Heart right ventricle (tissue), 16 donors: ENCODE results near the gene VPS13D. TPM values are rescaled to one million over a fixed set of nuclear protein-coding genes. Genes with fewer than 3 reads are reported as not detected.
A peak's percentile ranks its signal among the peaks of the same experiment; 100 is the strongest.
"Not testable (repeated sequence)": the region's sequence is repeated elsewhere in the genome, so short reads cannot be mapped to it uniquely, and the experiment has no call there.

Experiments used
- ATAC-seq, 8 donors: fragments of 200-7000 bp; cut with Tn5 transposase; one replicate each; pipeline ENCODE4 v1.9.1; 2020; ENCODE audit warnings: mild to moderate bottlenecking in 8 of 8, moderate library complexity in 8 of 8, moderate number of reproducible peaks in 1 of 8
- DNase-seq, 2 donors: peaks; one replicate each; pipeline ENCODE4 v3.0.0-alpha.2; 2020
- H3K27ac ChIP-seq, 10 donors: fragments of 200-600 bp; sonication (generic) in 2 of 10; one replicate each; pipeline versions ENCODE4 v1.5.0 to v1.8.0; 2020 to 2022; ENCODE audit warnings: mild to moderate bottlenecking in 3 of 10
- H3K27me3 ChIP-seq, 7 donors: fragments of 200-600 bp; one replicate each; pipeline ENCODE4 v1.8.0; 2021 to 2022; ENCODE audit warnings: mild to moderate bottlenecking in 2 of 7
- H3K36me3 ChIP-seq, 9 donors: fragments of 200-600 bp; sonication (generic) in 1 of 9; one replicate each; pipeline versions ENCODE4 v1.5.0 to v1.8.0; 2020 to 2022; ENCODE audit warnings: mild to moderate bottlenecking in 2 of 9
- H3K4me1 ChIP-seq, 9 donors: fragments of 200-600 bp; sonication (generic) in 1 of 9; one replicate each; pipeline versions ENCODE4 v1.5.0 to v1.8.0; 2020 to 2022; ENCODE audit warnings: mild to moderate bottlenecking in 4 of 9
- H3K4me3 ChIP-seq, 10 donors: fragments of 200-600 bp; sonication (generic) in 2 of 10; one replicate each; pipeline versions ENCODE4 v1.5.0 to v1.8.0; 2020 to 2022; ENCODE audit warnings: mild to moderate bottlenecking in 7 of 10, moderate library complexity in 2 of 10
- H3K9me3 ChIP-seq, 11 donors: fragments of 200-600 bp in 10 of 11; sonication (generic) in 2 of 11; one replicate each; pipeline versions ENCODE4 v1.5.0 to v1.8.0; 2013 to 2022; ENCODE audit warnings: mild to moderate bottlenecking in 2 of 11, control low read depth in 1 of 11, moderate library complexity in 1 of 11
- WGBS, 2 donors: extraction: QIAGEN DNeasy Blood & Tissue Kit; methylation state at CpG; one replicate each; pipeline ENCODE4 v1.1.7; 2013; ENCODE audit warnings: inconsistent platforms in 1 of 2; 5-methylcytosine and 5-hydroxymethylcytosine counted together
- intact Hi-C, 10 donors: fragments of 100-400 bp; cut with DNase I; formaldehyde crosslinking; loops; one replicate each; pipeline versions ENCODE4 v1.11.1 to v1.14.2; 2022
- polyA plus RNA-seq, 2 donors: library from polyadenylated mRNA; stranded (reverse); fragments of 200-250 nt; gene quantifications; one replicate each; pipeline ENCODE4 v1.2.3, GENCODE V29; 2013
- total RNA-seq, 10 donors: library from RNA; stranded (reverse); fragmentation: NEBNext Ultra II Directional in 3 of 10; extraction: Animal tissue kit (Norgen Biotek cat#: 25700) in 3 of 10; gene quantifications; one replicate each; pipeline versions ENCODE4 v1.2.1 to v1.2.4, GENCODE V29; 2021 to 2023
- TF ChIP-seq, protein P1 (sequence below), 9 donors: fragments of 200-600 bp; sonication (generic) in 2 of 9; IDR thresholded peaks; one replicate each; pipeline versions ENCODE4 v1.5.0 to v1.8.0; 2021 to 2022; ENCODE audit warnings: antibody characterized with exemption in 9 of 9, mild to moderate bottlenecking in 5 of 9, moderate library complexity in 1 of 9
- donor health status: Arrhythmogenic right ventricular cardiomyopathy.
- donor health status: ischemic (EF 13 %, LVEDD 7.1; RV severe dilation, severe dysfunction).
- donor health status: healthy with polysubstance abuse.
- donor health status: DM: no; HTN: yes; CAD: no.
- donor health status: DM: no; HTN: no; CAD: no.
- donor health status: ischemic (EF 25% LVEDD 6.9; RV normal size, moderate dysfunction).
- donor health status: ischemic (EF 25% LVEDD 5.7; RV mildly dilated, moderate dysfunction).
- donor health status: healthy.
- donor health status: DM: yes; HTN: yes; CAD: no.
- donor health status: Ischemic cardiomyopathy.
- donor health status: ischemic (EF 35%, LVEDD 5.7; RV mildly dilated, moderate dysfunction).
- donor health status: nonischemic (EF 11% LVEDD 7.7; RV severe dilation, severe dysfunction).
- donor health status: DM: yes; HTN: yes; CAD: no.
- donor health status: PGD.
- donor health status: ischemic (EF 29% LVEDD 5.4; RV normal size, mild dysfunction).
- donor health status: nonischemic (EF 23%, LVEDD 6.1; RV moderate dilation, normal function).

The VPS13D gene
- total and polyA plus RNA-seq, 12 donors, result 36.9 to 161 (median 83.3) TPM

DNA sequence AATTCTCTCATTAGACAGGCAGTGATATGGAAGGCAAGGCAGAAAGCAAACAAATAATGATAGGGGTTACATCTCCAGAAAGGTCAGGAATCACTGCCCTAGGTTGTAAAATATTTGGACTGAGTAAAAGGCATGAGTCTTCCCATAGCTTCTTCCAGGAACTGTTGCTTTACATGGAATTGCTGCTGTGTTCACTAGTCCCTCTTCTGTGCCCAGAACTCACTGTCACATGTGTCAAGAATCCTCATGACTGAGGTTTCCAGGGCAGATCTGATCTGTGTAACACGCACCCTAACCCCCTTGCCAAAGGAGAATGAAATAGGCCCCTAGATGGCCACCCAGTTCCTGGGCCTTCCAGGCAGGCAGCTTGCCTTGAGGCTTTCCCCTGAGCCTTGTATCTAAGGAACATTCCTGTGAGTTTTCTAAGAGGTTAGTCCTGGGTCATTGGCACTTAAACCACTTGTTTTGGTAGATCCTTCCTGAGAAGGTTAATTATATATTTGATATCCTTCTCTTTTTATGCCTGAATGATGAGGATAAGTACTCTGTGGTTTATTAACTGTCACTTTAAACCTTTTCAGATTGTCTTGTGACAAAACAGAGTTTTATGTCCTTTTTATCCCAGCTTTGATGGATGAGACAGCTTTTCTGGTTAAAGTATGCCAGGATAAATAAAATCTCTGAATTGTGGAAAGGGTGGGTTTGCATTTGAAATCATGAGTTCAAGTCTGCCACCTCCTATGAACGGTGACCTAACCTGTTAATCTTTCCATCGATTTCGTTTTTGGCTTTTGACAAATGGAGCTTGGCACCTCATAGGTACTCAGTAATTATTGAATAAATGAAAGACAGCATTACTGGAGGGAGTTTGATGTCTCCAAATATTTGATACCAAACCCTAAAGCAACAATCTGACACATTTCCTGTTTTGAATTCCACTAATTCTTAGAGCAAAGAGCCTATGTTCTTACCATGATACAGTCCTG, 224.9 kb downstream of the VPS13D start:
- intact Hi-C loops, result loop anchor here in 3 of 10 donors (5.0 kb wide), 2 partner anchors 143 to 163 kb away; partner anchors contain the start of gene DHRS3 (in 2 of the 3)
- WGBS, 2 donors, result 58% methylated on average over 4 of the region's 4 CpGs
- Histone ChIP-seq H3K27me3 (no peaks in the 10 kb centered on the region), H3K4me3 (no peak overlapping the region), H3K9me3 (no peaks in the 10 kb centered on the region), H3K27ac (peak overlapping the region; percentile 31 to 91 (median 74)), H3K36me3 (peaks cover 0 to 50% (median 7%) of the 10 kb centered on the region in 9 donors), H3K4me1 (peaks cover 35 to 98% (median 90%) of the 10 kb centered on the region in 9 donors)
- ATAC-seq (peak; percentile 8 to 41 (median 28)), DNase-seq (no peak)
- TF ChIP-seq, protein P1, sequence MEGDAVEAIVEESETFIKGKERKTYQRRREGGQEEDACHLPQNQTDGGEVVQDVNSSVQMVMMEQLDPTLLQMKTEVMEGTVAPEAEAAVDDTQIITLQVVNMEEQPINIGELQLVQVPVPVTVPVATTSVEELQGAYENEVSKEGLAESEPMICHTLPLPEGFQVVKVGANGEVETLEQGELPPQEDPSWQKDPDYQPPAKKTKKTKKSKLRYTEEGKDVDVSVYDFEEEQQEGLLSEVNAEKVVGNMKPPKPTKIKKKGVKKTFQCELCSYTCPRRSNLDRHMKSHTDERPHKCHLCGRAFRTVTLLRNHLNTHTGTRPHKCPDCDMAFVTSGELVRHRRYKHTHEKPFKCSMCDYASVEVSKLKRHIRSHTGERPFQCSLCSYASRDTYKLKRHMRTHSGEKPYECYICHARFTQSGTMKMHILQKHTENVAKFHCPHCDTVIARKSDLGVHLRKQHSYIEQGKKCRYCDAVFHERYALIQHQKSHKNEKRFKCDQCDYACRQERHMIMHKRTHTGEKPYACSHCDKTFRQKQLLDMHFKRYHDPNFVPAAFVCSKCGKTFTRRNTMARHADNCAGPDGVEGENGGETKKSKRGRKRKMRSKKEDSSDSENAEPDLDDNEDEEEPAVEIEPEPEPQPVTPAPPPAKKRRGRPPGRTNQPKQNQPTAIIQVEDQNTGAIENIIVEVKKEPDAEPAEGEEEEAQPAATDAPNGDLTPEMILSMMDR (IDR thresholded peaks at IDR 0.05), result no peak

DNA sequence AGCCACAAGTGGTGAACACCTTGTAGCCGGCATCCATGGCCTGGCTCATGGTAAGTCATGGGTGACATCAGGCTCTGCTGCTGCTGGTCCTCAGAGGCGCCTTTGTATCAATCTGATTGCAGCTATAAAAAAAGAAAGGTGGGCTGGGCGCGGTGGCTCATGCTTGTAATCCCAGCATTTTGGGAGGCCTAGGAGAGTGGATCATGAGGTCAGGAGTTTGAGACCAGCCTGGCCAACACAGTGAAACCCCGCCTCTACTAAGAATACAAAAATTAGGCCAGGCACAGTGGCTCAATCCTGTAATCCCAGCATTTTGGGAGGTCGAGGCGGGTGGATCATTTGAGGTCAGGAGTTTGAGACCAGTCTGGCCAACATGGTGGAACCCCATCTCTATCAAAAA, 226.3 kb downstream of the VPS13D start:
- intact Hi-C loops, ATAC-seq, H3K4me3 ChIP-seq, DNase-seq, H3K27me3 ChIP-seq, H3K9me3 ChIP-seq: not testable (repeated sequence)
- WGBS, 2 donors, result 95 to 99% methylated on average over 7 of the region's 7 CpGs
- Histone ChIP-seq H3K36me3 (peaks cover 0 to 52% (median 7%) of the 10 kb centered on the region in 9 donors), H3K4me1 (peaks cover 28 to 98% (median 85%) of the 10 kb centered on the region in 9 donors), H3K27ac (peak overlapping the region in 4 of 10 donors; percentile 2 to 91 (median 7))

DNA sequence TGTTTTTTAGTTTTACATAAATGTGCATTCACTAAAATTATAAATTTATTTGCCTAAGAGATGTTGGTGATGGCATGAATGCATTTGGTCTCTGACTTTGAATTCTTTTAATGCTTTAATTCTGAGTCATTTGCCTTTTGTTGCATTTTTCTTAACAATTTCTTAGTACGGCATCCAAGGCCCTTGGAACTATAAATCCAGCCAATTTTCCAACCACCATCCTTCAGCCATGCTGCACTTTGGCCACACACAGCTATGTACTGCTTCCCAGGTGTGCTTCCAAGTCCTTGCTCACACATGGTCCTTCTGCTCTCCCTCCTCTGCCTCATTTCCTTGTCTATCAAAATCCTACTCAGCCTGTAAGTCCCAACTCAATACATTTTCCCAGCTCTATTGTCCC, 227.1 kb downstream of the VPS13D start:
- no peak overlapping the region for H3K4me3 ChIP-seq
- WGBS, 2 donors, result 63 to 69% methylated on average over 1 of the region's 1 CpG
- ATAC-seq (no peak), DNase-seq (no peak)
- peak overlapping the region in 5 of 10 donors; percentile 2 to 73 (median 21) for H3K27ac ChIP-seq
- intact Hi-C loops, result no loop called here
- H3K4me1 ChIP-seq, result peaks cover 24 to 98% (median 85%) of the 10 kb centered on the region in 9 donors
- TF ChIP-seq, protein P1 (IDR thresholded peaks at IDR 0.05), result no peak
- peaks cover 0 to 54% (median 7%) of the 10 kb centered on the region in 9 donors for H3K36me3 ChIP-seq
- no peaks in the 10 kb centered on the region for H3K27me3 ChIP-seq
- no peaks in the 10 kb centered on the region for H3K9me3 ChIP-seq

DNA sequence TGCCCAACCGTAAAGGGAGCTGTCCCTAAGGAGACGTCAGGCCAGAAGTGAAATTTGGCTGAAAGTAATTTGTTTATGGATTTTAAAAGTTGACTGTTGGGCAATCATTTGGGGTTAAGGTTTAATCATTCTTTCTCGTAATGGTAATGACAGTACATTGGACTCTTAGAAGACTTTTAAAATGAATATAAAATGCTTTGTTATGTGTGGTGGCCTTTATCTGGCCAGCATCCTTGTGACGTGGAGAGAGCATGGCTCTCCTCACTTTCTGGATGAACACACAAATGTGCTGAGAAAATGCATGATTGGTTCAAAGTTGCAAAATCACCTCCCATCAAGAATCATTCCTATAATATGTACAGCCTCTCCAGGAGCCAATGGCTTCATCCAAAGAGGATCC, 227.9 kb downstream of the VPS13D start:
- Histone ChIP-seq H3K4me1 (peaks cover 26 to 98% (median 86%) of the 10 kb centered on the region in 9 donors), H3K36me3 (peaks cover 0 to 58% (median 7%) of the 10 kb centered on the region in 9 donors), H3K9me3 (no peaks in the 10 kb centered on the region), H3K27me3 (no peaks in the 10 kb centered on the region), H3K4me3 (no peak overlapping the region), H3K27ac (peak overlapping the region in 5 of 10 donors; percentile 40 to 73 (median 55))
- TF ChIP-seq, protein P1 (IDR thresholded peaks at IDR 0.05), result no peak
- WGBS, 2 donors, result 60 to 62% methylated on average over 4 of the region's 4 CpGs
- intact Hi-C loops, result no loop called here
- DNase-seq (no peak), ATAC-seq (peak in 1 of 8 donors; percentile 21)
